H9 (cell line): ENCODE data around the gene ABCG1. TPM values are rescaled to one million over a fixed set of nuclear protein-coding genes. Genes with fewer than 3 reads are reported as not detected.

Experiments used
- DNase-seq: peaks from one replicate; pipeline ENCODE4 v3.0.0-alpha.2; 2017
- H2AFZ ChIP-seq: one replicate; pipeline ENCODE4 v1.6.1; 2013; ENCODE audit warnings: mild to moderate bottlenecking, low read length, control low read depth, moderate library complexity
- H2AK5ac ChIP-seq: 2 replicates; pipeline ENCODE4 v1.6.1; 2013; ENCODE audit warnings: low read length, control low read depth, mixed read lengths; ENCODE audit not compliant: insufficient read length
- H2BK120ac ChIP-seq: one replicate; pipeline ENCODE4 v1.6.1; 2013; ENCODE audit warnings: low read depth, mild to moderate bottlenecking, low read length, control low read depth, inconsistent platforms; ENCODE audit not compliant: poor library complexity, severe bottlenecking
- H2BK12ac ChIP-seq: 2 replicates; pipeline ENCODE4 v1.6.1; 2013; ENCODE audit warnings: low read length, control low read depth, mixed read lengths, low read depth; ENCODE audit not compliant: insufficient read length
- H2BK15ac ChIP-seq: 2 replicates; pipeline ENCODE4 v1.6.1; 2013; ENCODE audit warnings: low read depth, low read length, control low read depth
- H2BK20ac ChIP-seq: one replicate; pipeline ENCODE4 v1.6.1; 2013; ENCODE audit warnings: low read depth, mild to moderate bottlenecking, low read length, control low read depth, inconsistent platforms; ENCODE audit not compliant: poor library complexity, severe bottlenecking
- H2BK5ac ChIP-seq: 2 replicates; pipeline ENCODE4 v1.6.1; 2013; ENCODE audit warnings: low read length, control low read depth, mixed read lengths; ENCODE audit not compliant: insufficient read length
- H3K14ac ChIP-seq: 2 replicates; pipeline ENCODE4 v1.6.1; 2013; ENCODE audit warnings: low read length, control low read depth; ENCODE audit not compliant: insufficient read depth
- H3K18ac ChIP-seq: 2 replicates; pipeline ENCODE4 v1.6.1; 2013; ENCODE audit warnings: low read depth, mild to moderate bottlenecking, mixed read lengths, low read length, control low read depth; ENCODE audit not compliant: insufficient read length
- H3K23ac ChIP-seq: 2 replicates; pipeline ENCODE4 v1.6.1; 2013; ENCODE audit warnings: low read length, control low read depth, mixed read lengths, low read depth; ENCODE audit not compliant: insufficient read length
- H3K23me2 ChIP-seq: 2 replicates; pipeline ENCODE4 v1.6.1; 2013; ENCODE audit warnings: low read depth, mild to moderate bottlenecking, mixed read lengths, low read length, control low read depth; ENCODE audit not compliant: insufficient read length, poor library complexity, severe bottlenecking
- H3K27ac ChIP-seq: 2 replicates; pipeline ENCODE4 v1.5.1; 2013; ENCODE audit warnings: low read length, control low read depth, mixed read lengths, low read depth; ENCODE audit not compliant: insufficient read length
- H3K27me3 ChIP-seq: 2 replicates; pipeline ENCODE4 v1.6.1; 2013; ENCODE audit warnings: low read length, control low read depth, inconsistent platforms; ENCODE audit not compliant: insufficient read depth
- H3K4ac ChIP-seq: 2 replicates; pipeline ENCODE4 v1.6.1; 2013; ENCODE audit warnings: low read depth, mild to moderate bottlenecking, control low read depth, inconsistent platforms, low read length, moderate library complexity
- H3K4me1 ChIP-seq: 2 replicates; pipeline ENCODE4 v1.6.1; 2013; ENCODE audit warnings: low read length, control low read depth, inconsistent platforms; ENCODE audit not compliant: insufficient read depth
- H3K4me2 ChIP-seq: 2 replicates; pipeline ENCODE4 v1.6.1; 2013; ENCODE audit warnings: low read length, control low read depth, mixed read lengths; ENCODE audit not compliant: insufficient read length, insufficient read depth
- H3K56ac ChIP-seq: 2 replicates; pipeline ENCODE4 v1.6.1; 2013; ENCODE audit warnings: low read depth, mild to moderate bottlenecking, mixed read lengths, low read length, control low read depth; ENCODE audit not compliant: insufficient read length
- H3K79me1 ChIP-seq: 2 replicates; pipeline ENCODE4 v1.6.1; 2013; ENCODE audit warnings: low read depth, mild to moderate bottlenecking, moderate library complexity, low read length, control low read depth, inconsistent platforms; ENCODE audit not compliant: insufficient read depth, poor library complexity, severe bottlenecking
- H3K79me2 ChIP-seq: 2 replicates; pipeline ENCODE4 v1.6.1; 2013; ENCODE audit warnings: low read length, control low read depth, inconsistent platforms; ENCODE audit not compliant: insufficient read depth
- H3K9ac ChIP-seq: 2 replicates; pipeline ENCODE4 v1.6.1; 2013; ENCODE audit warnings: low read length, control low read depth, mixed read lengths; ENCODE audit not compliant: insufficient read length; ENCODE audit errors: extremely low read depth
- H3K9me3 ChIP-seq: one replicate; pipeline ENCODE4 v1.6.1; 2013; ENCODE audit warnings: low read depth, low read length, inconsistent platforms; ENCODE audit not compliant: control insufficient read depth
- H3T11ph ChIP-seq: one replicate; pipeline ENCODE4 v1.6.1; 2013; ENCODE audit warnings: mild to moderate bottlenecking, low read length, control low read depth, inconsistent platforms
- H4K20me1 ChIP-seq: one replicate; pipeline ENCODE4 v1.6.1; 2013; ENCODE audit not compliant: control insufficient read depth, insufficient read length, insufficient read depth
- H4K5ac ChIP-seq: 2 replicates; pipeline ENCODE4 v1.6.1; 2013; ENCODE audit warnings: low read depth, mild to moderate bottlenecking, mixed read lengths, low read length, control low read depth; ENCODE audit not compliant: insufficient read length
- H4K8ac ChIP-seq: replicated peaks from 2 replicates; pipeline ENCODE4 v1.6.1; 2013; ENCODE audit warnings: low read length, control low read depth, mixed read lengths, low read depth; ENCODE audit not compliant: insufficient read length
- H4K91ac ChIP-seq: 2 replicates; pipeline ENCODE4 v1.6.1; 2013; ENCODE audit warnings: low read depth, mild to moderate bottlenecking, moderate library complexity, mixed read lengths, low read length, control low read depth; ENCODE audit not compliant: insufficient read length
- H3K27ac Mint-ChIP-seq, 3 experiments: 2 replicates in 2 of 3; 3 replicates in 1 of 3; pipeline ENCODE4 v1.8.0; 2020 to 2021; ENCODE audit warnings: mixed read lengths in 3 of 3, mild to moderate bottlenecking in 1 of 3, moderate library complexity in 1 of 3
- H3K27me3 Mint-ChIP-seq: 2 replicates; pipeline ENCODE4 v1.8.0; 2021; ENCODE audit warnings: low read depth, mild to moderate bottlenecking, moderate library complexity, mixed read lengths
- H3K36me3 Mint-ChIP-seq, 3 experiments: 2 replicates in 2 of 3; 3 replicates in 1 of 3; pipeline ENCODE4 v1.8.0; 2020 to 2021; ENCODE audit warnings: low read depth in 3 of 3, mixed read lengths in 3 of 3; ENCODE audit not compliant: insufficient read depth in 1 of 3
- H3K4me1 Mint-ChIP-seq, 2 experiments: 2 replicates each; pipeline ENCODE4 v1.8.0; 2020; ENCODE audit warnings: mixed read lengths in 2 of 2
- H3K4me3 Mint-ChIP-seq, 2 experiments: 2 replicates in 1 of 2; 3 replicates in 1 of 2; pipeline ENCODE4 v1.8.0; 2020 to 2021; ENCODE audit warnings: mild to moderate bottlenecking in 2 of 2, mixed read lengths in 2 of 2, moderate library complexity in 1 of 2
- H3K9me3 Mint-ChIP-seq, 2 experiments: 2 replicates in 1 of 2; 3 replicates in 1 of 2; pipeline ENCODE4 v1.8.0; 2020; ENCODE audit warnings: mild to moderate bottlenecking in 2 of 2, mixed read lengths in 2 of 2, moderate library complexity in 1 of 2
- CTCF ChIP-seq: fragments of 200-600 bp; sonication (generic); conservative IDR thresholded peaks from 3 replicates; pipeline ENCODE4 v1.8.0; 2021; ENCODE audit warnings: antibody characterized with exemption, mild to moderate bottlenecking
- WGBS: extraction: QIAGEN DNeasy Blood & Tissue Kit; methylation state at CpG from one replicate; pipeline ENCODE4 v1.1.7; 2013; ENCODE audit warnings: missing lambda C conversion rate, low lambda C conversion rate, mixed read lengths; ENCODE audit not compliant: insufficient read length; ENCODE audit errors: extremely low coverage; 5-methylcytosine and 5-hydroxymethylcytosine counted together
- total RNA-seq: library from RNA; stranded (reverse); gene quantifications from 2 replicates; pipeline ENCODE4 v1.2.1, GENCODE V29; 2021

The ABCG1 gene
- total RNA-seq, 1 experiment from 2014 or later: 0.83 TPM

GRCh38 chr21:42203321-42203720 lies 15.6 kb upstream of the ABCG1 start:
- H3K18ac ChIP-seq: no peak overlapping the region
- no peak overlapping the region for H4K91ac ChIP-seq
- Mint-ChIP-seq H3K4me1 (peaks cover 2 to 12% of the 10 kb centered on the region in 2 experiments), H3K9me3 (peaks cover 9 to 16% of the 10 kb centered on the region in 2 experiments), H3K36me3 (peaks cover 2 to 7% (median 2%) of the 10 kb centered on the region in 3 experiments; a peak in 3 of 7 replicates), H3K27ac (no peak overlapping the region), H3K27me3 (peaks cover 7% of the 10 kb centered on the region), H3K4me3 (no peak overlapping the region)
- H3K4me2 ChIP-seq: no peak overlapping the region
- H2BK120ac ChIP-seq: no peak overlapping the region
- H3K9ac ChIP-seq: no peak overlapping the region
- no peak overlapping the region for H2AFZ ChIP-seq
- no peak overlapping the region for H4K5ac ChIP-seq
- no peak overlapping the region for H2BK20ac ChIP-seq
- no peak overlapping the region for H3K14ac ChIP-seq
- no peaks in the 10 kb centered on the region for H3K23me2 ChIP-seq
- no peak for DNase-seq
- H4K8ac ChIP-seq: no peak overlapping the region
- no peak overlapping the region for H3K27ac ChIP-seq
- no peaks in the 10 kb centered on the region for H4K20me1 ChIP-seq
- H2BK12ac ChIP-seq: no peak overlapping the region
- no peak overlapping the region for H3T11ph ChIP-seq
- H2BK5ac ChIP-seq: no peak overlapping the region
- H3K4ac ChIP-seq: no peak overlapping the region
- no peaks in the 10 kb centered on the region for H3K27me3 ChIP-seq
- no peaks in the 10 kb centered on the region for H3K79me2 ChIP-seq
- H2BK15ac ChIP-seq: no peak overlapping the region
- WGBS: no CpG with 5 or more reads among the region's 5 CpGs
- no peak overlapping the region for H3K56ac ChIP-seq
- H3K9me3 ChIP-seq: no peaks in the 10 kb centered on the region
- H3K4me1 ChIP-seq: no peaks in the 10 kb centered on the region
- no peak for TF ChIP-seq CTCF
- no peak overlapping the region for H3K23ac ChIP-seq
- no peaks in the 10 kb centered on the region for H3K79me1 ChIP-seq
- no peak overlapping the region for H2AK5ac ChIP-seq
